AG10803 (cell line): ENCODE measurements around the gene ZNF70.

ENCODE experiments used
- DNase-seq: peaks from one replicate; pipeline ENCODE4 v3.0.0; 2010; ENCODE audit warnings: low read depth
- H3K4me3 ChIP-seq: 2 replicates; pipeline ENCODE4 v1.5.1; 2011; ENCODE audit warnings: mild to moderate bottlenecking, low read length, control low read depth
- TF ChIP-seq, protein P1 (sequence below): conservative IDR thresholded peaks from 2 replicates; pipeline ENCODE4 v1.5.1; 2011; ENCODE audit warnings: mild to moderate bottlenecking, low read length, control low read depth, inconsistent platforms

ZNF70 gene

DNA sequence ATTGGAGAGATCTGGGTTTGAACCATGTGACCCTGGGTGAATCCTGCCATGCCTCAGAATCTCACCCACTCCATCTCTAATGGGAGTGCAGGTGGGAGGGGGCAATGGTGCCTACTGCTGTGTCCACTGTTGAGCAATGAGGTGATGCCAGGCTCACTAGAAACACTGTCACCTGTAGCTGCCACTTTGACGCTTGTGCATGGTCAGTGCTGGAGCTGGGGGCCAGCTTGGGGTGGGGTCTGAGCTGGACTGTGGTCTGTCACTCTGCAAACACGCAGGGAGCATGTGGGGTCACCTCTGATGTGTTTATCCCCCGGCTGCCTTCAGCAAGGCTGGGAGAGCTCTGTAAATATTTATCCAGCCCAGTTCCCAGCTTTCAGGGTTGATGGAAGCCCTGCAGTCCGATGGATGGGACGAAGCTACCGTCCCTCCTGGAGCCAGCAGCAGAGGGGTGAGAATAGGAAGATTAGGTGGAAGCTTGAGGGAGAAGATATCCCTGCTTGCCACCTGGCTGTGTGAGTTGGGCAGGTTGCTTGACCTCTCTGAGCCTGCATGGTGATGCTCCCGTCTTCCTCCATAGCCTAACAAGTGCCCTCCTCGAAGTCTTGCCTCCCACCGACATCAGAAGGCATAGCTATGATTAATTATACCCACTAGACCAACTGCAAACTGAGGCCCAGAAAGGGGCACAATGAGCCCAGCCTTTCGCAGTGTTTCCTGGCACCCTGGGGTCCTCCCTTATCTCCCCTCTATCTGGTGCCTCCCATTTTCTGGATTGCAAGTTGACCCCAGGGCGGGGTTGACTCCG is 23.4 kb upstream of the ZNF70 start:
- TF ChIP-seq, protein P1, sequence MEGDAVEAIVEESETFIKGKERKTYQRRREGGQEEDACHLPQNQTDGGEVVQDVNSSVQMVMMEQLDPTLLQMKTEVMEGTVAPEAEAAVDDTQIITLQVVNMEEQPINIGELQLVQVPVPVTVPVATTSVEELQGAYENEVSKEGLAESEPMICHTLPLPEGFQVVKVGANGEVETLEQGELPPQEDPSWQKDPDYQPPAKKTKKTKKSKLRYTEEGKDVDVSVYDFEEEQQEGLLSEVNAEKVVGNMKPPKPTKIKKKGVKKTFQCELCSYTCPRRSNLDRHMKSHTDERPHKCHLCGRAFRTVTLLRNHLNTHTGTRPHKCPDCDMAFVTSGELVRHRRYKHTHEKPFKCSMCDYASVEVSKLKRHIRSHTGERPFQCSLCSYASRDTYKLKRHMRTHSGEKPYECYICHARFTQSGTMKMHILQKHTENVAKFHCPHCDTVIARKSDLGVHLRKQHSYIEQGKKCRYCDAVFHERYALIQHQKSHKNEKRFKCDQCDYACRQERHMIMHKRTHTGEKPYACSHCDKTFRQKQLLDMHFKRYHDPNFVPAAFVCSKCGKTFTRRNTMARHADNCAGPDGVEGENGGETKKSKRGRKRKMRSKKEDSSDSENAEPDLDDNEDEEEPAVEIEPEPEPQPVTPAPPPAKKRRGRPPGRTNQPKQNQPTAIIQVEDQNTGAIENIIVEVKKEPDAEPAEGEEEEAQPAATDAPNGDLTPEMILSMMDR: no peak
- DNase-seq: no peak
- no peak overlapping the region for H3K4me3 ChIP-seq

DNA sequence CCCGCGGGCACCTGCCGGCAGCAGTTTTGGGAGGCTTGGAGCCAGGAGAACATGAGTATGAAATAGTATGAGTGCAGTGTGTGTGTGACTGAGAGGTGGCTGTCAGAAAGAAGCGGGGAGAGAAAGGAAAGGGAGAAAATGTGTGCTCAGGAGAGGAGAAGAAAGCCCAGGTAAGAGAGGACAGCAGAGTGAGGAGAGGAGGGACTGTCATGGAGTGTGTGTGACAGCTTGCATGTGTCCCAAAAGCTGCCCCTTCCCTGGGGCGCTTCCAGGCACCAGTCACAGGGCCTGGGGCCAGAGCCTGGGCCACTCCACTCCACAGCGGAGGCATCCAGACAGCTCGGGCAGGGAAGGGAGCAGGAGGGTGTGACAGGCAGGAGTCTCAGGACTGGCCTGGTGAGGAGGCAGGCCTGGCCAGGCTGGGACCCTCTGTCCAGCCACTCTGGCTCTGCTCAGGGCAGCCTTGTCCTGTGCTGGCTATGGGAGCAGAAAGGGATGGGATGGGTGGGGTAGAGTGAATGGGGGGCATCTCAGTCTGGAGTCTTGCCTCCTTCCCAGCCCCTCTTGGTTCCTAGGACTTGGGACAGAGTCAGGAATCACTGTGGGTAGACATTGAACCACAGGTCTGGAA is 22.7 kb upstream of the ZNF70 start:
- DNase-seq: no peak
- TF ChIP-seq, protein P1: no peak
- peak overlapping the region; percentile 55 for H3K4me3 ChIP-seq

DNA sequence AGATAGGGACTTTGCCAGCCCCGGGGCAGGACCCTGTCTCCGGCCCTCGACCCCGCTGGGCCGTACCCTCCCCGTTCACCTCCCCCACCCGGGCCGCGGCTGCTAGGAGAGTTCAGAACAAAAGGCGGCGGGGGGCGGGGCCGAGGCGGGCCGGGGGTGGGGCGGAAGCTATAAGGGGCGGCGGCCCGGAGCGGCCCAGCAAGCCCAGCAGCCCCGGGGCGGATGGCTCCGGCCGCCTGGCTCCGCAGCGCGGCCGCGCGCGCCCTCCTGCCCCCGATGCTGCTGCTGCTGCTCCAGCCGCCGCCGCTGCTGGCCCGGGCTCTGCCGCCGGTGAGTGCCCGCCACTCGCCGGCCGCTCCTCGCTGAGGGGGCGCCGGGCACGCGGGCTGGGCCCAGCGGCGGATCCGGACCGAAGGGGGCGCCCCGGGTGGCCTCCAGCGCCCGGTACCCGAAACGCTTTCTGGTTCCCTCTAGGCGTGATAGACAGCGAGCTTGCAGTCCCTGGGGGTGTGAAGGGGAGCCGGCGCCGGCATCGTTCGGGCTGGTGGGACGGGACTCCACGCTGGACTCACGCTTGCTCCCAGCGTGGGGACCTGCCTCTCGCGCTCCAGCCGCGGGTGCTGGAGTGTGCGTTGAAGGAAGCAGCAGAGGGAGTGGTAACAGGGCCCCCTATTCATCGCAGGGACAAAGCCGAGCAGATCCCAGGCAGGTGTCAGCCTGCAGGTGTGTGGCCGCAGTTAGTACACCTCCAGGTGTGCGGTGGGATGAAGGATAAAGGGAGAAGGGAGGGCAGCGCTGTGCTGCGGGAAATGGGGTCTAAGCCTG is 21.9 kb upstream of the ZNF70 start, which contains the start of gene MMP11:
TSS of gene MMP11 (plus strand) at position 201 of the 825 bp plus-strand sequence. CDS start at position 223, 22 bp downstream.
- TF ChIP-seq, protein P1: 0 out of 2 replicates have a peak, but pooled peaks have one; percentile 3
- peak; percentile 28 for DNase-seq
- H3K4me3 ChIP-seq: peak within 1 kb of the TSS; percentile 55

DNA sequence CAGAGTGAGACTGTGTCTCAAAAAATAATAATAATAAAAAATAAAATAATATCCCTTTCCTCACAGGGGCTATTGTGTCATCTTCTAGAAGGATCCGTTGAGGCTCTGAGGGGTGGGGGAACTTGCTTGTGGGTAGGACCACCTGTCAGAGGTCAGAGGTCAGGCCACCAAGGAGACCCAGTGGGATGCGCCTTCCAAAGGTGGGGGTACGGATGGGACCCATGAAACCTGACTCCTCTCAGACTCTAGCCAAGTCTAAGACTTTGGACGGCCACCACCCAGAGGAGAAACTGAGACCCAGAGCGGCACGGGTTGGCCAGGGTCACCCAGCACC is 21.4 kb upstream of the ZNF70 start:
- TF ChIP-seq, protein P1: no peak
- H3K4me3 ChIP-seq: peak overlapping the region; percentile 49
- DNase-seq: no peak

DNA sequence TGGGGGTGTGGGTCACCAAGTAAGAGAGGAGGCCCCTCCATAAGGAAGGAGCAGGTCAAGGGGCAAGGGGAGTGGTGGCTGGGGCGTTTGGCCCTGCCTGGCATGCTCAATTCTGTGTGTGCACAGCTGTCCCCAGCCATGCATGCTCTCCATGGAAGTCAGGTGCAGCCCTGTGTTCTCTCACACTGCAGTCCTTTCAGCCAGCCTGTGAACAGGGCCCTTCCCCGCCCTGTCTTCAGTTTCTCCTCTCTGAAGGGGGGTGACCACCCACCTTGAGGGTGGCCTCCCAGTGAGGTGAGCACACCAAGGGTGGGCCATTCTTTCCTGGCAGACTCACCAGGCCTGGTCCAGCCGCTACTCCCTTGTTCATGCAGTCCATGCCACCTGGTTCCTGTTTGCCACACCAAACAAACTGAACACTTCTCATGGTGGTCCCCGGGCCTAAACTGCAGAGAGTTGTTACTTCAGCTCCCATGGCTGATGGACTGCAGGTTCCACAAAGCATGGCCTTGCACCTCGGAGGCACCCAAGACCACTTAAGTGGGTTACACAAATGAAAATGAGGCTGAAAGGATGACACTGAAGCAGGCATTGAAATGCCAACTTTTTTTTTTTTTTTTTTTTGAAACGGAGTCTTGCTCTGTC is 18.5 kb upstream of the ZNF70 start:
- TF ChIP-seq, protein P1: no peak
- DNase-seq: no peak
- H3K4me3 ChIP-seq: no peak overlapping the region

DNA sequence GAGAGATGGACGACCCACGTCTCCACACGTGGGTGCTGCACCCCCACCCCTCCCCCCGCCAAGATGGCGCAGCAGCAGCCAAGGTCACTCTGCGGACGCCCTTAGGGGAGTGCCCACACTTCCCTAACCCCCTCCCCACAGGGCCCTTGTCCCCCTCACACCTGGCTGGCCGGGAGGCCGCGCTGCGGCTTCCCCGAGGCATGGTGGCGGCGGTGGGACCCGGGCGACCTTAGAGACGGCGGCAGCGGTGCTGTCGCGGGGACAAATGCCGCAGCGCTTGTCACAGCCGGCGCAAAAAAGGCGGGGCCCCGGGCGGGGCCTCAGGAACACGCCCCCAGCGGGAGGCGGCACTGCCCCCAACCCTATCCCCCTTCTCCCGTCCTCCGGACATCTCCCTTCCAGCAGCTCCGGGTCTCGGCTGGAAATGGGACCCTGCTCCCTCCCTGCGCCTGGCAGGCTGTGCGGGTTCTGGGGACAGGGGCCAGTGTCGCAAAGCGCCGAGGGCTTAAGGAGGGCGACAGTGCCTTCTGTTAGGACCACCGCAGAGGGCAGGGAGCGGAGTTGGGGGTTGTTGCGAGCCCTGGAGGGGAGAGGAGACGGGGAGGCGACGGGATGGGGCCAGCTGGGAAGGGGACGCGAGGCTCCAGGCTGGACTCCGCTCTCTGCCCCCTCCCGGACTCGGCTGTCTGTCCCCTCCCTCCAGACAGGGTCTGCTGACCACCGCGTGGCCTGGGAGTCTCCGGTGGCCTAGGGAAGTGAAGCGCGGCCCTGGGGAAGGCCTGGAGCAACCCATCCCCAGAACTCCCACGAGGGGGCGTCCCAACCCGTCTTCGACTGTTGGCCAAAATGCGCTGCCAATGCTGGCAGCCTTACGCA is 17.0 kb upstream of the ZNF70 start, which contains the start of gene CHCHD10:
TSS of gene CHCHD10 (minus strand) at position 300 of the 876 bp plus-strand sequence. CDS start at position 202, 98 bp downstream.
- TF ChIP-seq, protein P1: peak; percentile 74
- peak; percentile 64 for DNase-seq
- H3K4me3 ChIP-seq: peak within 1 kb of the TSS; percentile 74
